Activated CD4-positive, alpha-beta T cell treated with anti-CD3 and anti-CD28 coated beads for 4 hours (primary cell): ENCODE data around the gene SHROOM3.
"Not testable (repeated sequence)": the region's sequence is repeated elsewhere in the genome, so short reads cannot be mapped to it uniquely, and the experiment has no call there.

Source experiments
- DNase-seq, 2 donors: peaks; one replicate each; pipeline ENCODE4 v3.0.0-alpha.2; 2020

The SHROOM3 gene

GRCh38 chr4:76447393-76447851 is 12.4 kb downstream of the SHROOM3 start:
- no peak for DNase-seq

GRCh38 chr4:76448211-76448610 is 13.2 kb downstream of the SHROOM3 start:
- no peak for DNase-seq

GRCh38 chr4:76449362-76449767 is 14.3 kb downstream of the SHROOM3 start:
- no peak for DNase-seq

- DNase-seq = no peak
Observed at GRCh38 chr4:76449833-76450232, 14.8 kb downstream of the SHROOM3 start.

GRCh38 chr4:76453232-76453631 is 18.2 kb downstream of the SHROOM3 start:
- DNase-seq = no peak

GRCh38 chr4:76454073-76454472 is 19.0 kb downstream of the SHROOM3 start:
- DNase-seq = not testable (repeated sequence)

- DNase-seq = no peak
Observed at GRCh38 chr4:76457885-76458284, 22.9 kb downstream of the SHROOM3 start.

- DNase-seq = no peak
Observed at GRCh38 chr4:76458297-76458696, 23.3 kb downstream of the SHROOM3 start.

- no peak for DNase-seq
Observed at GRCh38 chr4:76458825-76459224, 23.8 kb downstream of the SHROOM3 start.

GRCh38 chr4:76459291-76459723 is 24.3 kb downstream of the SHROOM3 start:
- no peak for DNase-seq

- no peak for DNase-seq
Observed at GRCh38 chr4:76463568-76463967, 28.5 kb downstream of the SHROOM3 start.

- no peak for DNase-seq
Observed at GRCh38 chr4:76470064-76470463, 35.0 kb downstream of the SHROOM3 start.

GRCh38 chr4:76470532-76470931 is 35.5 kb downstream of the SHROOM3 start:
- DNase-seq = no peak

GRCh38 chr4:76476571-76476970 is 41.5 kb downstream of the SHROOM3 start:
- no peak for DNase-seq

GRCh38 chr4:76484654-76485053 is 49.6 kb downstream of the SHROOM3 start:
- DNase-seq = no peak

- no peak for DNase-seq
Observed at GRCh38 chr4:76485450-76485849, 50.4 kb downstream of the SHROOM3 start.

- no peak for DNase-seq
Observed at GRCh38 chr4:76486588-76487276, 51.7 kb downstream of the SHROOM3 start.

- DNase-seq = no peak
Observed at GRCh38 chr4:76487621-76488020, 52.6 kb downstream of the SHROOM3 start.

GRCh38 chr4:76488455-76488854 is 53.4 kb downstream of the SHROOM3 start:
- no peak for DNase-seq

GRCh38 chr4:76488888-76489685 is 54.1 kb downstream of the SHROOM3 start:
- DNase-seq = no peak

- no peak for DNase-seq
Observed at GRCh38 chr4:76489686-76490161, 54.7 kb downstream of the SHROOM3 start.

- DNase-seq = no peak
Observed at GRCh38 chr4:76492055-76492454, 57.0 kb downstream of the SHROOM3 start.

GRCh38 chr4:76494243-76494642 is 59.2 kb downstream of the SHROOM3 start:
- DNase-seq = no peak
